GM18907 (cell line): Measurements from ENCODE around the gene C4orf50.

Experiments used
- ATAC-seq: cut with Tn5 transposase; IDR thresholded peaks from one replicate; pipeline ENCODE4 v1.9.1; 2021; ENCODE audit warnings: mild to moderate bottlenecking, moderate library complexity; ENCODE audit not compliant: unreplicated experiment

C4orf50 gene

DNA sequence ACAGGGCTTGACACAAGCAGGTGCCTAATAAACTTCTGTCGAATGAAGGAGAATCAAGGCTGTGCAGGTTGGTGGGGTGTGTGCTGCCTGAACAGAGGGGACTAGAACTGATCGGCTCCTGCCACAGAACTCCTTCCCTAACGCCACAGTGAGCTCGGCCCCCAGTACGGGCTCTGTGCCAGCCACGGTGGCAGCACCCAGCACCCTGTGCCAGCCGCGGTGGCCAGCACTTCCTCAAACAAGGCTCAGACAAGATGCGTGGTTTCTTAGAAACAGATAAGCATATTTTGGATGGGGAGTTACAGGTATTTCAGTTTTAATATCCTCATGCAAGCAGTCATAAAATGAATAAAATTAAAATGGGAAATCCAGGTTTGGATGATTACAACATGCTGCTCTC lies 26.0 kb upstream of the C4orf50 start:
- ATAC-seq = no peak

DNA sequence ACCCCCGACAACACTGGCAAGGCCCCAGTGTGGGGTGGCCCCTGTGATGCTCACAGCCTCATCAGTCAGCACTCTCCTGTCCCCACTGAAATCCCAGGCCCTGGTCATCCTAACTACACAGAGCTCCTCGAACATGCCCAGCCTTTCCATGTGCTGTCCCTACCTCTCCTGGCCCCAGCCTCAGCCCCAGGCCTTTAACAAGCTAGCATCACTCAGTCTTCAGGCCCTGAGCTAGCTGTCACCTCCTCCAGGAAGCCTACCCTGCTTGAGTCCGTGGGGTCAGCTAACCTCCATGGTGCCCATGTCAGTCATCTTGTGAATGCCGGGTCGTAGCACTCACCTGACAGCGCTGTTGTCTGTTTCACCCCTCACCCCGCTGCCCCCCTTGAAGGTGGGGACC lies 25.6 kb upstream of the C4orf50 start:
- no peak for ATAC-seq

DNA sequence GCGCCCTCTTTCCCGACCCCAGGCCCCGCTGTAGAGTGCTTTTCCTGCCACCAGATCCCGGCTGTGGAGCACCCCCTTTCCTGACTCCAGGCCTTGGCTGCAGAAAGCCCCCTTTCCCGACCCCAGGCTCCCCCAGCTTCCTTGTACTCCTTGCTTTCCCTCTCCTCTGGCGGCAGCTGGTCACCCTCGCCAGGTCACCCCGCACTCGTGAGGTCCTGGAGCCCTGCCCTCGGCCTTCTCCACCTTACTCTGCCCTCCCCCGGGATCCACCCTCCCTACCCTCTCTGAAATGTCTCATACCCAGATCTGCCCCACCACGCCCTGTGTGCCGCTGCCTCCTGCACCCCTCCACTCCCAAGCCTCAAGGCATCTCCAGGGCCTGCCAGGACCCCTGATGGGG lies 25.0 kb upstream of the C4orf50 start:
- ATAC-seq = no peak

DNA sequence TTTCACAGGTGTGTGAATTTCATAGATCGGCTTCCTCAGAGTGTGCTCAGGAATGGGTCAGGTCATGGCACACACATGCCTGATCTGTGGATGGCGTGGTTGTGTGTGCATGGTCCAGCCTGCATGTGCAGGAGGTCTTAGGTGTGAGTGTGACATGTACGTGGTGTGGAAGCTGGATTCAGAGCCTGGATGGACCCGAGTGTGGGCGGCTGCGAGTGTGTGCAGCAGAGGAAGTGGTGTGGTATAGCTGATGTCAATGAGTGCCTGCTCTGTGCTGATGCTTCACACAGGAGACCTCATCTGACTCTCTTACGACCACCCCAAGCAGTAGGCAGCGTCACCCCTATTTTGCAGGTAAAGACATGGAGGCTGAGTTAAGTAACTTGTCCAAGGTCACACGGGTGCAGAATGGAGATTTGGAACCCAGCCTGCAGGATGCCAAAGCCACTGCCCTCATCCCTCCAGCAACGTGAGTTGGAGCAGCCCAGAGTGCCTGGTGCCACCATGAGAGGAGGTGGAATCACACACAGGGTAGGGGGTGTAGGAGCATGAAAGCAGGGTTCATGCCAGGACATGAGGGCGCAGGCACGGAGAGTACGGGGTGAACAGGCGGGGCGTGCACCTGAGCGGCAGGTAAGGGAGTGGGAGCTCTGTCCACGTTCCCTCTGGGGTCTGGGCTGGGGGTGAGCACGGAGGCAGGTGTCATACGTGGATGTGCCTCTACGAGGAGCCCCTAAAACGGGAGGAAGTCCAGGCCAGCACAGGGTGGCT lies 24.2 kb upstream of the C4orf50 start:
- no peak for ATAC-seq

DNA sequence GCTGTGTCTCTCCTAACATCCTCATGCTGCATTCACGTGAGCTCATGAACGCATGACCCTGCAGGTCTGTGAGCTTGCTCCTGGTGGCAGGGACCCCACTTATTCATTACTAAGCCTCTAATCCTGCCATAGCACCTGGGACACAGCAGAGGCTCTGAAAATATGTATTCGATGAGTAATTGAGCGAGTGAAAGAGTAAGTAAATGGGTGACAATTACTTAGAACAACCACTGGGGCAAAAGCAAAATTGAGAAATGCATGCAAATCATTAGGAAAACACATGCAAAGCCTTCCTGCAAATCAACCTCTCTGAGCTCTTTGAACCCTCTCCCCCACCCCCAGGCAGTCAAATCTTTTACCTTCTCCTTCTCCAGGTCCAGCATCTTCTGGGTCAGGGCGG lies 23.6 kb upstream of the C4orf50 start:
- ATAC-seq = no peak

DNA sequence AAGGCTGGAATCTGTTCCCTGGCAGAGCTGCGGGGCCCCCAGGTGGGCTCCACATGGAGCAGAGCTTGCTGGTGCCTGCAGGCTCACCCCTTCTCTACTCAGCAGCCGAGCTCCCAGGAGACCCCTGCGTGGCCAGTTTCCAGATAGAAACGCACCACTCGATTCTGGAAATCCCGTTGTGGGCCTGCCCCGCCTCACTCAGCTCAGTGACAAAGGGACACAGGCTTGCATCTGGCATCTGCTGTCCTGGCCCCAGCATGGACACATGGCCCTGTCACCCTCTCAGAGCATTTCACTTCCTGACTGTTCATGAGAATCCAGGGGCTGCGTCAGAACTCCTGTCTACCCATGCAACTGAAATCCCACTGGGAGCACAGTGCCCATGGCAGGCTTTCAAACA lies 20.5 kb upstream of the C4orf50 start:
- ATAC-seq = no peak

DNA sequence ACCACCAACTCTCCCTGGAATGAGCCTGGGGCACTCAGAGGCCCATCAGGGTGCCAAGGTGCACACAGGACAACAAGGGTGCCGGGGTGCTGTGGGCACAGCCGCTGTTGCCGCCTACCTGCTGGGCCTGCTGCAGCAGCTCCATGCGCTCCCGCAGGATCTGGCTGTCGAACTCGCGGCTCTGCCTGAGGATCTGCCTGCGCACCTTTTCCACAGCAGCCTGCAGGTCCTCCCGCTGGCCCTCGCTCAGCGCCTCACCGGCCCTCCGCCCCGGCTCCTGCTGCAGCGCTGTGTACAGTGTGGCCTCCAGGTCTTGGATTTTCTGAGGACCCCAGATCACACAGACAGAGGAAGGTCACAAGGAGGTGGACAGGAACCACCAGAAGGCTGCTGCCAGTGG lies 17.6 kb upstream of the C4orf50 start:
- ATAC-seq = no peak

DNA sequence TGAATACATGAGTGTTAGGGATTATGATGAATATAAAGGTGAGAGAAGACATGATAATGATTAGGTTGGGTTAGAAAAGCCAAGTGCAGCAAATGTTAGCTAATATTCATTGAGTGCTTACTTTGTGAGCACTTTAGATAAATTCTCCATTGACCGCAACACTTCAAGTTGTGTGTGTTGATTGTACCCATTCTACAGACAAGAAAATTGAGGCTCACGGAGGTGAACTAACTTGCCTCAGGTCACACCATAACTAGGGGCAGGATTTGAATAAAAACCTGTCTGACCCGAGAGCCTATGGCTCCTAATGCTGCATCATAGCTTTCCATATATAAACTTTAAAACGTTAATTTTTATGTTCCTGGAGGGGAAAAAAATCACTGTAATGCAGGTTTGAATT lies 15.2 kb upstream of the C4orf50 start:
- ATAC-seq = no peak

DNA sequence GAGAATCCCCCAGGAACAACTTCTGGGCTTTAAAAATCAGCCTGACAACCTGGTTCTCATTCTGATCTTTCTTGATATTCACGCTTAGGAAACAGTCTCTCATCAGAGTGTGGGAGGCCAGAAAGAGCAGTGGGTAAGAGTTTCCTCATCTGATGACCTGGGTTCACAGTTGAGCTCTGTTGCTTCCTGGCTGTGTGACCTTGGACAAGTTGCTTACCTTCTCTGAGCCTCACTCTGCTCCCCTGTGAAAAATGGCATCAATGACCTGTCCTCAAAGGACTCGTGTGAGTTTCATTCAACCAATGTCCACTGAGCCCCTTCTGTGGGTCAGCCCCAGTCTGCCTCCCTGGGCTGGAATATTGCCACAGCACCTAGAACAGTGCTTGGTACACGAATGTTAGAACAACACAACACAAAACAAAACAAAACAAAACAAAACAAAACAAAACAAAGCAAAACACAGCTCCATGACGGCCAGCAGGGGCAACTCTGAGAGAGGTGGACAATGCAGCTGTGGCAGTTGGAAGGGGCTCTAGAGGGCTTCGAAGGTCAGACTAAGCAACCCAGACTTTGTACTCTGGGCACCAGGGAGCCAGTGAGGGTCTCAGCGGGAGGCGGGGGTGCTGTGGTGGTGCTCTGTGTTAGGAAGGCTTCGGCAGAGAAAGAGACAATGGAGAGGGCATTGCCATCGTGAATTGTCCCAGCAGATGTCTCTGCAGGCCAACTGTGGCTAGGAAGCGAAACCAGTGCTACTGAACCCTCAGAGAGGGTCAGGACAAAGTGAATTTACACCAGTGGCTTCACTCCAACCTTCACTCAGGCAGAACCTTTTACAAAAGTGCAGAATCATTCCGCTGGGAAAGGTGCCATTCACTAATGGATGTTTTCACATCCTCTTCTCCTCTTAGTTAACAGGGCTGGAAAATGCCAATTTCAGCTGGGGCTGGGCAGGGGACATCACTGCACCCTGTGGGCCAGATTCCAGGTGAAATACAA lies 14.3 kb upstream of the C4orf50 start:
- ATAC-seq = no peak

DNA sequence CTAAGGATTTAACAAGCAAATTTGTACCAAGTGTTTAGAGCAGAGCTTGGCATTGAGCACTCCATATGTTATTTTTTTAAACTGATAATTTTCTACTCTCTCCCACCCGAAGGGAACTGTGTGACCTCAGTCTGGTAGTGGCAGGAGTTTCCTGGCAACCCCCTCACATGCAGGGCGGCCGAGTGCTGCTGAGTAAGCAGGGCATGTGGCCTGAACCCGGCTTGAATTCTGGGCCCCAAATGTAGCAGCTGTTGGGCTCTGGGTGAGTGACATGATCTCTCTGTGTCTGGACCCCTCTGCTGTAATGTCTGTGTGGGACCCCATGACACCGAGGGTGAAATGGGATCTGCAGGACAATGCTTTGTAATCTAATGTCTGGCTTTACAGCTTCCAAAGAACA lies 13.6 kb upstream of the C4orf50 start:
- ATAC-seq = no peak

DNA sequence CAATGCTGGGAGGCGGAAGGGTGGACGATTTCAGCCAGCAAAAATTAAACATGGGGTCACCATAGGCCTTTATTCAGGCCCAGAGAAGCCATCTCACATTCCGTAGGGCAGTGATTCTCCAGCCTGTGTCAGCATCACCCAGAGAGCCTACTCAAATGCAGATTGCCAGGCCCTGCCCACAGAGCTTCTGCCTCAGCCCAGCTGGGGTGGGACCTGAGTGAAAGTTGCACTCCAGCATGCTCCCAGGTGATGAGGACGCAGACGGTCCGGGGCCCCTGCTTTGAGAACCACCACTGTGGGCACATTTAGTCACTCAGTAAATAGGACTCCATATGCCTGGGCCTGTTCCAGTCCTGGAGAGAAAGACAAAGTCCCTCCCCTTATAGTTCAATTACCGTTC lies 12.4 kb upstream of the C4orf50 start:
- no peak for ATAC-seq

DNA sequence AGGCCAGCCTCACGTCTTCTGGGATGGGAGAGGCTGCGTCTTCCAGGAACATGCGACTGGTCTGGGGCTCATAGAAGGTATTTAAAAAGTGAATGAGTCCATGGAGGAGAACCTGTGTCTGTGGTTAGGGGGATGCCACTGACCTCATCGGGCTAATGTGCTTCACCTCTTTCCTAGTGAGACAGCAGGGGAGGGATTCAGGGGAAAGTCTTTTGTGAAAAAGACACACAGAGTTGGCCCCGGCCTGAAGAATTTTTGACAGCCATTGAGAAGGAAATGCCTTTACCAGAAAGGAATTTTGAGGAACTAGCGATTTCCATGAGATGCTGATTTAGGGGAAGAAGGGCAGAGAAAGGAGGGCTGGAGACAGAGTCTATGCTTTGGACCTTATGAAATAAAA lies 11.0 kb upstream of the C4orf50 start:
- no peak for ATAC-seq

DNA sequence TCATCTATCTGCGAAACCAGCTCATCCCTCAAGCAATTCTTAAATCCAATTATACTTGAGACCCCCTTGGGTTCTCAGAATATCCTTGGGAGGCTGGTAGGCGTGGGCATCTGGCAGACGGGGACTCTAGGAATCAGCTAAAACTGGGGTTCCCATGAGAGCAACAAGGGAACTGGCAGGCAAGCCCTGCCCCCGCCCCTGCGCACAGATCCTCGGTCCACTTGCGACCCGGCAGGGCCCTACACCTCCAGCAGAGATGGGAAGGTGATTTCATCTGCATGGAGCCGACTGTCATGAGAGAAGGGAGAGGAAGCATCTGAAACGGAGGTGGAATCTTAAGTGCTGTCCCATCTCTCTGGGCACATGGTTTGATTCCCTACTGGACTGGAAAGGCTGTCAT lies 9.9 kb upstream of the C4orf50 start:
- ATAC-seq = no peak

DNA sequence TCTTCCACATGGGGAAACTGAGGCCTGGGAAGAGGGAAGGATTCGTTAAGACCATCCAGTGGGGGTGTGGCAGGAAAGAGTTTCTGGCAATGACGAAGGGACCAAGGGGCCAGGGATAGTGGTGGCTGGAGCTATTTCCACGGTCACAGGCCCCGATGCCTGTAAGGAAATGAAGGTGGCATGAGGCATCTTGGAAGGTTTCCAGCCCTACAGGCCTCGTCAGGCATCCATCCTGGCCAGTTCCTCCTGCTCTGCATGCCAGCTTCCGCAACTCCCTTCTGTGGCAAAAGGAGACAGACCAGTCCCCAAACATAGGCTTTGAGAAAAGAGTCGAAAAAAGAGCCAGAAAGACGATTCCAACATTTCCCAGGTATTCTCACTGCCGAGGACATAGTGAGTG lies 9.2 kb upstream of the C4orf50 start:
- ATAC-seq = no peak

DNA sequence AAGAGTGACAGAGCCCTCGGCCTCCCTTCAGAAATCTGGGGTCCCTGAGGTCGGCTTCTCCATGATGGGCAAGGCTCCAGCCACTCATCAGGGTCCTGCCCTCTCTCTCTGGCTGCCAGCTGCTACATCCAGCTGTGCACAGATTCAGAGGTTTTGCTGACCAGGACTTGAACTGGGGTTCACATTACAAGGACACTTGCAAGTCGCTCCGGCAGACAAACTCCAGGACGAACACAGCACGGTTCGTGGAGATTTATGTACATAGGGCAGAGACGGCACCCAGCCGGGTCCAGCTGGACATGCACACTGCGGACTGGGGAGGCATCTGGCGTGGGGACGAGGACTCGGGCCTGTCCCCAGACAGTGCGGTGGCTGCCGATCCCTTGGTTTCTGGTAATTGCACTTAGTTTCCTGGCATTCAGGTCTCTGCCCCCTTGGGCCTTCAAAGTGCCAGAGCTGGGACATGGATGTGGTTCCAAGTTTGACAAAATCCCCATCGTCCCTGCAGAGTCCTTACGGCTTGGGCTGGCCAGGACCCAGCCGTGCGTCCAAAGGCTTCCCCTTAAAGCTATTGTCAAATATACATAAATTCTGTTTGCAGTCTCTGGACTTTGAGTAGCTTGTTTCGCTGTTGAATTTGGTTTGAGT lies 6.2 kb upstream of the C4orf50 start:
- ATAC-seq = no peak

DNA sequence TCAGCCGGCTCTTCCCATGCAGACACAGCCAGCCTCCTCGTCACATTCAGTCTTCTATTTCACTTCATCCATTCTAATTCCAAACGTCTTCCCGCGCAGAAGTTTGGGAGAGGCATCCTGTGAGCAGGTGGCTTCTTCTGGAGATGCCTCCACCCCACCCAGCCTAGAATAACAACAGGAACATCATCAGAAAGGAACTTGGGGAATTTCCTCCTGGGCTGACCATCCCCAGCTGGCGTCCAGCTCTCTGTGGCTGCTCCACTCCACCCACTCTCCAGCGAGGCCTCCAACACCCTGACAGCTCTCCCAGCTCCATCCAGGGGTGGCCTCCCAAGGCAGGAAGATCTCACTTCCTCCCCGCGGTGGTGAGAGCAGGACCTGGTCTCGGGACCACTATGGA lies 5.5 kb upstream of the C4orf50 start:
- ATAC-seq = no peak

DNA sequence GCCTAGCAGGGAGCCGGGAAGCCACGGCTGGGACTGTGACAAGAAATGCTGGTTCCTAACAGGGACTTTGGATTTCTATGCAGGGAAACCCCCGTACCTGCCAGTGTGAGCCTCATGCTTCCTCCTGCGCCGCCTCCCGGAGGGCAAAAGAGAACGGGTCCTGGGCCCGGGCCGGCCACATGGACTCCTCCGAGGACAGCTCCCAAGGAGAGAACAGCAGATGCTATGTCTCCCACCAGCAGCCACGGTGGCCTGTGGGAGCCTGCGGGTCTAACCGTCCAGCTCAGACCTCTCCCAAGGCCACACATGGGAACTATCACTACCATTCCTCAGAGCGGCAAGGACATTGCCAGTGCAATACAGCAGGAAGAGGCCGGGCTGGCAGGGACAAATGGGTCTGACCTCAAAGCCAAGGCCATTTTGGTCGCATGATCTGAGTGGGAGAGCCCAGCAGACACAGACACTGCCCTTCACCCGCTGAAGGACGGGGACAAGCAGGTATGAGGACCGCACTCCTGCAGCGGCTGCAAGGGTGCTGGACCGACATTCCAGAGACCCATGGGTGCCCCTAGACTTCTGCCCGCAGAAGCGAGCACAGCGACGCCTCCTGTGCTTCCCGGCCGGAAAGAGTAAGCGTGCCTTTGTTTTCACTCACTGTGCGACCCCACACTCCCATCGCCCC lies 4.5 kb upstream of the C4orf50 start:
- no peak for ATAC-seq

DNA sequence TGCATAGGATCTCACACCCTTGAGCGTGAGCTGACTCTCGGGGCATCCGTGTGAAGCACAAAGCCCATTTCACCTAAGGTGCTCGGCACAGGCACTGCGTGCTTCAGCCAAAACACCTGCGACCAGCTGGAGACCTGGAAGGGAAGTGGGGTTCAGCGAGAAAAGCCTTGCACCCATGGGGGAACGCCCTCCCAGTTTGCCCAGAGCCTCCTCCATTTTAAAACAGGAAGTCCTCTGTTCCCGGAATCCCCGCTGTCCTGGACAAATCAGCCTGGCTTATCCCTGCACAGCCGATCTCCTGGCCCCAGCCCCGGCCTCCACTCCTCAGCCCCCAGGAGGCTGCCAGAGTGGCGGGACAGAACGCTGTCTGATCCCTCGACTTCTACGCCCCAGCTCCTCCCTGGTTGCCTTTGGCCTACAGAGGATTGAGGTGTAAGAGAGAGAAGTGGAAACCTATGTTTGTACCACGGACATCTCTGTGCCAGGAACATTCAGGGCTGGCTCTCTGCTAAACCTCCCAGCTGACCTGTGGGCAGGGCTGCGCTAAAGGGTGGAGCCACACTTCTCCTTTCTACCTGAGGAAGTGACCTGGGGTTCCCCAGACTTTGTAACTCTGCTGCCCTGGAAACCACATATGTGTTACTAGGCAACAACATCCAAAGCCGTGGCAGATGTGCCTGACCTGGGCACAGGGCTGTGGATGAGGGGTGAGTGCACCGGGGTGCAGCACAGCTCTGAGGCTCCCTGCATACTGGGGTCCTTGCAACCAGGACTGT lies 3.8 kb upstream of the C4orf50 start:
- ATAC-seq = no peak

DNA sequence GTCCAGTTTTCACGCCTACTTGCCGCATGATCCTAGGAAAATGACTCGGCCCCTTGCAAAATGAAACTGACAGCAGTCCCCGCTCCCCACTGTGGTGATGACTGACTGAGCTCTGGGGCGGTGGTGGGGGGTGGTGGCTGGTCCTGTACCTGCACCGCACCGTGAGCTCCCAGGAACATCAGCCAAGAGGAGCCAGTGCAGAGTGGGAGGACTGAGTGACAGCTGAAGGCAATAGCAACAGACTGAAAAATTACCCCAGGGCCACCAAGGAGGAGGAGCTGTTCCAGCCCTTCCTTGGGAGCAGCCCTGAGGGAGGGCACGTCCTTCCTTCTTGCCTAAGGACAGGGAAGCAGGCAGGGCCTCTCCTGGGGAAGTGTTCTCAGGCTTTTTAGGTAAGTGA lies 2.4 kb upstream of the C4orf50 start:
- ATAC-seq = no peak
